ENCODE data around the gene TNFAIP2. TPM values are rescaled to one million over a fixed set of nuclear protein-coding genes. Genes with fewer than 3 reads are reported as not detected.

The TNFAIP2 gene
- total and polyA plus RNA-seq, 9 of the 15 experiments (the other 6 are each of a cell fraction or from before 2014, with no cell fraction given) = 22.6 to 68.6 (median 44.6) TPM

DNA sequence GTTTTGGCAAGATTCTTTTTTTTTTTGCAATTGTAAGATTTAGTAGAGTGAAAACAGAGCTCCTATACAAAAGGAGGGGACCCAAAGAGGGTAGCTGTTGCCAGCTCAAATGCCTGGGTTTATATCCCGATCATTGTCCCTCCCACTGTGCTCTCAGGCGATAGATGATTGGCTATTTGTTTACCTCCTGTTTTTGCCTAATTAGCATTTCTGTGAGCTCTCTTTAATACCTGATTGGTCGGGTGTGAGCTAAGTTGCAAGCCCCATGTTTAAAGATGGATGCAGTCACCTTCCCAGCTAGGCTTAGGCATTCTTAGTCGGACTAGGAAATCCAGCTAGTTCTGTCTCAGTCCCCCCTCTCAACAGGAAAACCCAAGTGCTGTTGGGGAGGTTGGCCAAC, 26.9 kb upstream of the TNFAIP2 start:
- no peak overlapping the region for H3K4me2 ChIP-seq (ENCODE audit: insufficient read depth, low read length)
- in situ Hi-C loops (cut with MboI) (no loop called here), intact Hi-C loops (cut with micrococcal nuclease) (no loop called here)
- H2AFZ ChIP-seq (ENCODE audit: low read depth, low read length) = no peak overlapping the region
- H3K79me2 ChIP-seq (ENCODE audit: control insufficient read depth, insufficient read depth, low read length) = peaks cover 11% of the 10 kb centered on the region; the same call in 2 of the 3 replicates
- CTCF ChIA-PET (ENCODE audit: low intra/inter-chr PET ratio) = no interaction called here
- no peaks in the 10 kb centered on the region for H4K20me1 ChIP-seq (replicated peaks; ENCODE audit: control insufficient read depth, insufficient read depth, low read length)
- H3K9me1 ChIP-seq (ENCODE audit: control insufficient read depth, insufficient read depth, low read length) = no peaks in the 10 kb centered on the region
- H3K9ac ChIP-seq (ENCODE audit: insufficient read depth in 1 of 2, low read depth in 2 of 2, low read length in 2 of 2) = peak overlapping the region in 1 of 2 experiments; percentile 31; a peak in 1 of 4 replicates
- POLR2A ChIA-PET = interaction anchor here (0.6 to 1.9 kb wide), 2 partner anchors 9 to 409 kb away, joined by 3 to 5 read pairs; no protein-coding TSS in a partner anchor
- peaks cover 2% of the 10 kb centered on the region; the same call in 1 of the 3 replicates for H3K36me3 ChIP-seq (ENCODE audit: control insufficient read depth, insufficient read depth, low read length)
- H3K9me3 ChIP-seq (replicated peaks; ENCODE audit: control insufficient read depth, insufficient read depth, low read depth, low read length) = no peaks in the 10 kb centered on the region
- no peak overlapping the region for H3K4me3 ChIP-seq
- ATAC-seq (no peak), FAIRE-seq (no peak), DNase-seq (ENCODE audit: extremely low read depth in 1 of 4, low spot score in 3 of 4) (no peak)
- WGBS (ENCODE audit: insufficient coverage, low coverage, missing lambda C conversion rate) = 54% methylated on average over 4 of the region's 4 CpGs
- no peak overlapping the region for H3K27ac ChIP-seq (ENCODE audit: extremely low read depth, low read depth, low read length)
- BruUV-seq (replicated peaks) = no TSS peak
- H3K4me1 ChIP-seq (replicated peaks in 1 of 2; ENCODE audit: control insufficient read depth in 2 of 2, insufficient read depth in 2 of 2, low read length in 2 of 2) = peaks cover 32 to 81% of the 10 kb centered on the region in 2 experiments
- H3K27me3 ChIP-seq (ENCODE audit: control insufficient read depth in 2 of 2, insufficient read depth in 2 of 2, low read length in 2 of 2) = no peaks in the 10 kb centered on the region
- TF ChIP-seq CBFB (CRISPR knock-in tag; IDR thresholded peaks at IDR 0.05) (no peak), ZNF316 (IDR thresholded peaks at IDR 0.05) (peak; percentile 73), ZC3H8 (IDR thresholded peaks at IDR 0.05) (no peak), MAFG (tag; conservative IDR thresholded peaks at IDR 0.05) (0 out of 2 replicates have a peak, but pooled peaks have one; percentile 27)

DNA sequence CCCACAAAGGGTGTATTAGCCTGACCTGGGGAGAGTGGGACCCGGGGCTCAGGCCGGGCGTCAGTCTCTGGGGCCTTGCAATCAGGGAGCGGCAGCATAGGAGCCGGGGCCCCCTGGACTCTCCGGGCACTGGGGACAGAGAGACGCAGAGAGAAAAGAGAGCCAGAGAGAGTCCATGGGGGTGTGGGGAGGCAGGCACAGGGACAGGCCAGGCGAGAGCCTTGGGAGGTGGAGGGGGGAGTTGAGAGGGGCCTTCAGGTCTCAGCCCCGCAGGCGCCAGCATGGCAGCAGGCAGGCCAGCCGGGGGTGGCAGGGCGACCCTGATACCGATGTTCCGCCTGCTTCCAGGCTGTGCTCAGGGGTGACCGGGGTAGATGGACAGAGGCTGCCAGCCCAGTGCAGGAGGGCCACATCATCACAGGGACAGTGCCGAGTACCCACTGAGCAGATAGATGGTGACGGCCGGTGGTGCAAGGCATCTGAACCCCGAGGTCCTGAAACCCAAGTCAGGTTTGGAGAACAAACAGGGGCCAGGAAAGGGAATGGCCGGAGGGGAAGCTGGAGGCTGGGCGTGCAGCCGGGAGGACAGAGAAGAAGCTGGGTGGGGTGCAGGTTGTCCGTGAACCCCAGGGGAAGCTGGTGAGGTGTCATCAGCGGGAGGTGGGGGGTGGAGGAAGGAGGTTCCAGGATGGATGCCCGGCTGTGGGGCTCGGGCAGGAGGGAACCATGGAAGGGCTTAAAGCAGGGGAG, 25.8 kb upstream of the TNFAIP2 start:
- TF ChIP-seq ZNF77 (CRISPR knock-in tag; IDR thresholded peaks at IDR 0.05) = no peak
- TF ChIP-seq, protein P1, sequence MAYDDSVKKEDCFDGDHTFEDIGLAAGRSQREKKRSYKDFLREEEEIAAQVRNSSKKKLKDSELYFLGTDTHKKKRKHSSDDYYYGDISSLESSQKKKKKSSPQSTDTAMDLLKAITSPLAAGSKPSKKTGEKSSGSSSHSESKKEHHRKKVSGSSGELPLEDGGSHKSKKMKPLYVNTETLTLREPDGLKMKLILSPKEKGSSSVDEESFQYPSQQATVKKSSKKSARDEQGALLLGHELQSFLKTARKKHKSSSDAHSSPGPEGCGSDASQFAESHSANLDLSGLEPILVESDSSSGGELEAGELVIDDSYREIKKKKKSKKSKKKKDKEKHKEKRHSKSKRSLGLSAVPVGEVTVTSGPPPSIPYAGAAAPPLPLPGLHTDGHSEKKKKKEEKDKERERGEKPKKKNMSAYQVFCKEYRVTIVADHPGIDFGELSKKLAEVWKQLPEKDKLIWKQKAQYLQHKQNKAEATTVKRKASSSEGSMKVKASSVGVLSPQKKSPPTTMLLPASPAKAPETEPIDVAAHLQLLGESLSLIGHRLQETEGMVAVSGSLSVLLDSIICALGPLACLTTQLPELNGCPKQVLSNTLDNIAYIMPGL (CRISPR knock-in tag; IDR thresholded peaks at IDR 0.05) = no peak
- TF ChIP-seq, protein P2, sequence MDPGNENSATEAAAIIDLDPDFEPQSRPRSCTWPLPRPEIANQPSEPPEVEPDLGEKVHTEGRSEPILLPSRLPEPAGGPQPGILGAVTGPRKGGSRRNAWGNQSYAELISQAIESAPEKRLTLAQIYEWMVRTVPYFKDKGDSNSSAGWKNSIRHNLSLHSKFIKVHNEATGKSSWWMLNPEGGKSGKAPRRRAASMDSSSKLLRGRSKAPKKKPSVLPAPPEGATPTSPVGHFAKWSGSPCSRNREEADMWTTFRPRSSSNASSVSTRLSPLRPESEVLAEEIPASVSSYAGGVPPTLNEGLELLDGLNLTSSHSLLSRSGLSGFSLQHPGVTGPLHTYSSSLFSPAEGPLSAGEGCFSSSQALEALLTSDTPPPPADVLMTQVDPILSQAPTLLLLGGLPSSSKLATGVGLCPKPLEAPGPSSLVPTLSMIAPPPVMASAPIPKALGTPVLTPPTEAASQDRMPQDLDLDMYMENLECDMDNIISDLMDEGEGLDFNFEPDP (CRISPR knock-in tag; IDR thresholded peaks at IDR 0.05) = no peak
- no peak for TF ChIP-seq CC2D1A (IDR thresholded peaks at IDR 0.05)
- no peak for TF ChIP-seq MAFF (IDR thresholded peaks at IDR 0.05; ENCODE audit: low read length)
- no peak for TF ChIP-seq SAFB (IDR thresholded peaks at IDR 0.05; ENCODE audit: borderline replicate concordance, low read depth, low read length)
- no peak for TF ChIP-seq SMARCB1 (IDR thresholded peaks at IDR 0.05; ENCODE audit: insufficient read length, low read depth)
- no peak for TF ChIP-seq ZZZ3 (IDR thresholded peaks at IDR 0.05)
- H4K20me1 ChIP-seq (replicated peaks; ENCODE audit: control insufficient read depth, insufficient read depth, low read length) = no peaks in the 10 kb centered on the region
- intact Hi-C loops (cut with micrococcal nuclease) = no loop called here
- no peak for FAIRE-seq
- H3K4me2 ChIP-seq (ENCODE audit: insufficient read depth, low read length) = no peak overlapping the region
- H3K27ac ChIP-seq (ENCODE audit: extremely low read depth, low read depth, low read length) = no peak overlapping the region
- no peaks in the 10 kb centered on the region for H3K27me3 ChIP-seq (ENCODE audit: control insufficient read depth in 2 of 2, insufficient read depth in 2 of 2, low read length in 2 of 2)
- H3K4me3 ChIP-seq = no peak overlapping the region
- ChIA-PET POLR2A (interaction anchor here (0.6 to 2.0 kb wide), 2 partner anchors 10 to 408 kb away, joined by 3 to 7 read pairs; no protein-coding TSS in a partner anchor), CTCF (ENCODE audit: low intra/inter-chr PET ratio) (no interaction called here)
- no peaks in the 10 kb centered on the region for H3K9me3 ChIP-seq (replicated peaks; ENCODE audit: control insufficient read depth, insufficient read depth, low read depth, low read length)
- peaks cover 26 to 81% of the 10 kb centered on the region in 2 experiments for H3K4me1 ChIP-seq (replicated peaks in 1 of 2; ENCODE audit: control insufficient read depth in 2 of 2, insufficient read depth in 2 of 2, low read length in 2 of 2)
- 87% methylated on average over 17 of the region's 26 CpGs for WGBS (ENCODE audit: insufficient coverage, low coverage, missing lambda C conversion rate)
- DNase-seq (ENCODE audit: extremely low read depth in 1 of 4, low spot score in 3 of 4) = no peak
- H3K9me1 ChIP-seq (ENCODE audit: control insufficient read depth, insufficient read depth, low read length) = no peaks in the 10 kb centered on the region
- in situ Hi-C loops (cut with MboI) = no loop called here
- ATAC-seq = no peak
- H2AFZ ChIP-seq (ENCODE audit: low read depth, low read length) = peak overlapping the region; percentile 94; the same call in 1 of the 2 replicates
- no TSS peak for BruUV-seq (replicated peaks)
- H3K9ac ChIP-seq (ENCODE audit: insufficient read depth in 1 of 2, low read depth in 2 of 2, low read length in 2 of 2) = peak overlapping the region in 1 of 2 experiments; percentile 82; a peak in 2 of 4 replicates
- peaks cover 11% of the 10 kb centered on the region; the same call in 2 of the 3 replicates for H3K79me2 ChIP-seq (ENCODE audit: control insufficient read depth, insufficient read depth, low read length)
- peaks cover 6% of the 10 kb centered on the region; the same call in 1 of the 3 replicates for H3K36me3 ChIP-seq (ENCODE audit: control insufficient read depth, insufficient read depth, low read length)

Measured in K562 (cell line).